H9 (cell line): Measurements from ENCODE around the gene TLR6. TPM values are rescaled to one million over a fixed set of nuclear protein-coding genes. Genes with fewer than 3 reads are reported as not detected.

ENCODE experiments used
- DNase-seq: peaks from one replicate; pipeline ENCODE4 v3.0.0-alpha.2; 2017
- H2AFZ ChIP-seq: one replicate; pipeline ENCODE4 v1.6.1; 2013; ENCODE audit warnings: mild to moderate bottlenecking, low read length, control low read depth, moderate library complexity
- H2AK5ac ChIP-seq: 2 replicates; pipeline ENCODE4 v1.6.1; 2013; ENCODE audit warnings: low read length, control low read depth, mixed read lengths; ENCODE audit not compliant: insufficient read length
- H2BK120ac ChIP-seq: one replicate; pipeline ENCODE4 v1.6.1; 2013; ENCODE audit warnings: low read depth, mild to moderate bottlenecking, low read length, control low read depth, inconsistent platforms; ENCODE audit not compliant: poor library complexity, severe bottlenecking
- H2BK12ac ChIP-seq: 2 replicates; pipeline ENCODE4 v1.6.1; 2013; ENCODE audit warnings: low read length, control low read depth, mixed read lengths, low read depth; ENCODE audit not compliant: insufficient read length
- H2BK15ac ChIP-seq: 2 replicates; pipeline ENCODE4 v1.6.1; 2013; ENCODE audit warnings: low read depth, low read length, control low read depth
- H2BK20ac ChIP-seq: one replicate; pipeline ENCODE4 v1.6.1; 2013; ENCODE audit warnings: low read depth, mild to moderate bottlenecking, low read length, control low read depth, inconsistent platforms; ENCODE audit not compliant: poor library complexity, severe bottlenecking
- H2BK5ac ChIP-seq: 2 replicates; pipeline ENCODE4 v1.6.1; 2013; ENCODE audit warnings: low read length, control low read depth, mixed read lengths; ENCODE audit not compliant: insufficient read length
- H3K14ac ChIP-seq: 2 replicates; pipeline ENCODE4 v1.6.1; 2013; ENCODE audit warnings: low read length, control low read depth; ENCODE audit not compliant: insufficient read depth
- H3K18ac ChIP-seq: 2 replicates; pipeline ENCODE4 v1.6.1; 2013; ENCODE audit warnings: low read depth, mild to moderate bottlenecking, mixed read lengths, low read length, control low read depth; ENCODE audit not compliant: insufficient read length
- H3K23ac ChIP-seq: 2 replicates; pipeline ENCODE4 v1.6.1; 2013; ENCODE audit warnings: low read length, control low read depth, mixed read lengths, low read depth; ENCODE audit not compliant: insufficient read length
- H3K23me2 ChIP-seq: 2 replicates; pipeline ENCODE4 v1.6.1; 2013; ENCODE audit warnings: low read depth, mild to moderate bottlenecking, mixed read lengths, low read length, control low read depth; ENCODE audit not compliant: insufficient read length, poor library complexity, severe bottlenecking
- H3K27ac ChIP-seq: 2 replicates; pipeline ENCODE4 v1.5.1; 2013; ENCODE audit warnings: low read length, control low read depth, mixed read lengths, low read depth; ENCODE audit not compliant: insufficient read length
- H3K27me3 ChIP-seq: 2 replicates; pipeline ENCODE4 v1.6.1; 2013; ENCODE audit warnings: low read length, control low read depth, inconsistent platforms; ENCODE audit not compliant: insufficient read depth
- H3K4ac ChIP-seq: 2 replicates; pipeline ENCODE4 v1.6.1; 2013; ENCODE audit warnings: low read depth, mild to moderate bottlenecking, control low read depth, inconsistent platforms, low read length, moderate library complexity
- H3K4me1 ChIP-seq: 2 replicates; pipeline ENCODE4 v1.6.1; 2013; ENCODE audit warnings: low read length, control low read depth, inconsistent platforms; ENCODE audit not compliant: insufficient read depth
- H3K4me2 ChIP-seq: 2 replicates; pipeline ENCODE4 v1.6.1; 2013; ENCODE audit warnings: low read length, control low read depth, mixed read lengths; ENCODE audit not compliant: insufficient read length, insufficient read depth
- H3K56ac ChIP-seq: 2 replicates; pipeline ENCODE4 v1.6.1; 2013; ENCODE audit warnings: low read depth, mild to moderate bottlenecking, mixed read lengths, low read length, control low read depth; ENCODE audit not compliant: insufficient read length
- H3K79me1 ChIP-seq: 2 replicates; pipeline ENCODE4 v1.6.1; 2013; ENCODE audit warnings: low read depth, mild to moderate bottlenecking, moderate library complexity, low read length, control low read depth, inconsistent platforms; ENCODE audit not compliant: insufficient read depth, poor library complexity, severe bottlenecking
- H3K79me2 ChIP-seq: 2 replicates; pipeline ENCODE4 v1.6.1; 2013; ENCODE audit warnings: low read length, control low read depth, inconsistent platforms; ENCODE audit not compliant: insufficient read depth
- H3K9ac ChIP-seq: 2 replicates; pipeline ENCODE4 v1.6.1; 2013; ENCODE audit warnings: low read length, control low read depth, mixed read lengths; ENCODE audit not compliant: insufficient read length; ENCODE audit errors: extremely low read depth
- H3K9me3 ChIP-seq: one replicate; pipeline ENCODE4 v1.6.1; 2013; ENCODE audit warnings: low read depth, low read length, inconsistent platforms; ENCODE audit not compliant: control insufficient read depth
- H3T11ph ChIP-seq: one replicate; pipeline ENCODE4 v1.6.1; 2013; ENCODE audit warnings: mild to moderate bottlenecking, low read length, control low read depth, inconsistent platforms
- H4K20me1 ChIP-seq: one replicate; pipeline ENCODE4 v1.6.1; 2013; ENCODE audit not compliant: control insufficient read depth, insufficient read length, insufficient read depth
- H4K5ac ChIP-seq: 2 replicates; pipeline ENCODE4 v1.6.1; 2013; ENCODE audit warnings: low read depth, mild to moderate bottlenecking, mixed read lengths, low read length, control low read depth; ENCODE audit not compliant: insufficient read length
- H4K8ac ChIP-seq: replicated peaks from 2 replicates; pipeline ENCODE4 v1.6.1; 2013; ENCODE audit warnings: low read length, control low read depth, mixed read lengths, low read depth; ENCODE audit not compliant: insufficient read length
- H4K91ac ChIP-seq: 2 replicates; pipeline ENCODE4 v1.6.1; 2013; ENCODE audit warnings: low read depth, mild to moderate bottlenecking, moderate library complexity, mixed read lengths, low read length, control low read depth; ENCODE audit not compliant: insufficient read length
- H3K27ac Mint-ChIP-seq, 3 experiments: 2 replicates in 2 of 3; 3 replicates in 1 of 3; pipeline ENCODE4 v1.8.0; 2020 to 2021; ENCODE audit warnings: mixed read lengths in 3 of 3, mild to moderate bottlenecking in 1 of 3, moderate library complexity in 1 of 3
- H3K27me3 Mint-ChIP-seq: 2 replicates; pipeline ENCODE4 v1.8.0; 2021; ENCODE audit warnings: low read depth, mild to moderate bottlenecking, moderate library complexity, mixed read lengths
- H3K36me3 Mint-ChIP-seq, 3 experiments: 2 replicates in 2 of 3; 3 replicates in 1 of 3; pipeline ENCODE4 v1.8.0; 2020 to 2021; ENCODE audit warnings: low read depth in 3 of 3, mixed read lengths in 3 of 3; ENCODE audit not compliant: insufficient read depth in 1 of 3
- H3K4me1 Mint-ChIP-seq, 2 experiments: 2 replicates each; pipeline ENCODE4 v1.8.0; 2020; ENCODE audit warnings: mixed read lengths in 2 of 2
- H3K4me3 Mint-ChIP-seq, 2 experiments: 2 replicates in 1 of 2; 3 replicates in 1 of 2; pipeline ENCODE4 v1.8.0; 2020 to 2021; ENCODE audit warnings: mild to moderate bottlenecking in 2 of 2, mixed read lengths in 2 of 2, moderate library complexity in 1 of 2
- H3K9me3 Mint-ChIP-seq, 2 experiments: 2 replicates in 1 of 2; 3 replicates in 1 of 2; pipeline ENCODE4 v1.8.0; 2020; ENCODE audit warnings: mild to moderate bottlenecking in 2 of 2, mixed read lengths in 2 of 2, moderate library complexity in 1 of 2
- CTCF ChIP-seq: fragments of 200-600 bp; sonication (generic); conservative IDR thresholded peaks from 3 replicates; pipeline ENCODE4 v1.8.0; 2021; ENCODE audit warnings: antibody characterized with exemption, mild to moderate bottlenecking
- WGBS: extraction: QIAGEN DNeasy Blood & Tissue Kit; methylation state at CpG from one replicate; pipeline ENCODE4 v1.1.7; 2013; ENCODE audit warnings: missing lambda C conversion rate, low lambda C conversion rate, mixed read lengths; ENCODE audit not compliant: insufficient read length; ENCODE audit errors: extremely low coverage; 5-methylcytosine and 5-hydroxymethylcytosine counted together
- total RNA-seq: library from RNA; stranded (reverse); gene quantifications from 2 replicates; pipeline ENCODE4 v1.2.1, GENCODE V29; 2021

Gene TLR6
- total RNA-seq, 1 experiment from 2014 or later = 0.11 TPM

GRCh38 chr4:38803833-38804653, 52.6 kb downstream of the TLR6 start:
- H3K27ac Mint-ChIP-seq = no peak overlapping the region
- no peak overlapping the region for H3K4me3 Mint-ChIP-seq
- Histone ChIP-seq H4K91ac (no peak overlapping the region), H2BK120ac (no peak overlapping the region), H3K18ac (no peak overlapping the region), H3T11ph (no peak overlapping the region), H3K9me3 (peaks cover 12% of the 10 kb centered on the region), H2AFZ (no peak overlapping the region), H2BK5ac (no peak overlapping the region), H3K14ac (no peak overlapping the region), H3K79me1 (no peaks in the 10 kb centered on the region), H2AK5ac (no peak overlapping the region), H3K79me2 (no peaks in the 10 kb centered on the region), H3K9ac (no peak overlapping the region), H2BK20ac (no peak overlapping the region), H3K23ac (no peak overlapping the region), H4K20me1 (no peaks in the 10 kb centered on the region), H2BK15ac (no peak overlapping the region), H3K56ac (no peak overlapping the region), H3K4me2 (no peak overlapping the region), H4K5ac (no peak overlapping the region), H3K27me3 (no peaks in the 10 kb centered on the region), H3K4me1 (no peaks in the 10 kb centered on the region), H4K8ac (no peak overlapping the region), H2BK12ac (no peak overlapping the region), H3K4ac (no peak overlapping the region), H3K23me2 (no peaks in the 10 kb centered on the region), H3K27ac (no peak overlapping the region)
- no CpG with 5 or more reads among the region's 6 CpGs for WGBS
- no peaks in the 10 kb centered on the region for H3K4me1 Mint-ChIP-seq
- TF ChIP-seq CTCF = no peak
- DNase-seq = no peak
- H3K36me3 Mint-ChIP-seq = peaks cover 16 to 29% (median 17%) of the 10 kb centered on the region in 3 experiments
- H3K9me3 Mint-ChIP-seq = peaks cover 35 to 52% of the 10 kb centered on the region in 2 experiments
- peaks cover 2% of the 10 kb centered on the region for H3K27me3 Mint-ChIP-seq
